BLaER1 treated with 17β-estradiol and CSF1 and Interleukin-3, amounts not matched to agents 10 nM and 100 nM (cell line): ENCODE results near the gene RERE.
A peak's percentile ranks its signal among the peaks of the same experiment; 100 is the strongest.

Experiments used
- H3K27ac ChIP-seq, 11 experiments: shearing (Covaris generic); formaldehyde crosslinking; 2 replicates each; pipeline ENCODE4 v1.8.1; 2022
- H3K27me3 ChIP-seq, 11 experiments: shearing (Covaris generic); formaldehyde crosslinking; 2 replicates each; pipeline ENCODE4 v1.8.1; 2022
- H3K36me3 ChIP-seq, 11 experiments: shearing (Covaris generic); formaldehyde crosslinking; 2 replicates each; pipeline ENCODE4 v1.8.1; 2022
- H3K4me1 ChIP-seq, 10 experiments: shearing (Covaris generic); formaldehyde crosslinking; 2 replicates each; pipeline ENCODE4 v1.8.1; 2022
- H3K4me2 ChIP-seq, 11 experiments: shearing (Covaris generic); formaldehyde crosslinking; 2 replicates each; pipeline ENCODE4 v1.8.1; 2022
- H3K4me3 ChIP-seq, 10 experiments: shearing (Covaris generic); formaldehyde crosslinking; 2 replicates each; pipeline ENCODE4 v1.8.1; 2022
- H3K9ac ChIP-seq, 11 experiments: shearing (Covaris generic); formaldehyde crosslinking; 2 replicates each; pipeline ENCODE4 v1.8.1; 2022
- H3K9me3 ChIP-seq, 11 experiments: shearing (Covaris generic); formaldehyde crosslinking; replicated peaks in 1 of 11; 2 replicates each; pipeline ENCODE4 v1.8.1; 2022
- H4K20me1 ChIP-seq, 11 experiments: shearing (Covaris generic); formaldehyde crosslinking; 2 replicates each; pipeline ENCODE4 v1.8.1; 2022
- Cebpa-rat ChIP-seq, 11 experiments: shearing (Covaris generic); IDR thresholded peaks; 2 replicates each; pipeline ENCODE4 v1.8.1; 2022

Gene RERE

DNA sequence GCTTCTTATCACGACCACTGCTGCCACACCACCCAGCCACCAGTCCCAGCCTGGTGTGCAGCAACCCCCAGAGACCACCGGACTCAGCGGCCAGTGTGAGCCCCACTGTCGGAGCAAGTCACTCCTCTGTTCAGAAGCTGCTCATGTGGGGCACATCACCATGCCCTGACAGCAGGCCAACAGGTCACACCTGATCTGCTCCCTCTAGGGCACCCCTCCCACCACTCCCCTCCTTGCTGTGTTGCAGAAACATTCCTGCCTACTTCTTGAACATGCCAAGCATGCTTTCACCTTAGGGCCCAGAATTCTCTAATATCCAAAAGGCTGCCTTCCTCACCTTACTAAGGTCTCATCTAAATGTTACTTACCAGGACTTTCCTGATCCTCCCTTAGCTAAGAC lies 353.1 kb downstream of the RERE start:
- H3K4me1 ChIP-seq: peaks cover 40 to 52% (median 44%) of the 10 kb centered on the region in 10 experiments
- no peak for TF ChIP-seq Cebpa-rat (IDR thresholded peaks at IDR 0.05)
- H3K4me2 ChIP-seq: peak overlapping the region; percentile 53 to 78 (median 67)
- peak overlapping the region in 4 of 11 experiments; percentile 0 to 70 (median 66); a peak in 3 of 22 replicates for H3K27ac ChIP-seq
- no peaks in the 10 kb centered on the region for H3K9me3 ChIP-seq
- H3K36me3 ChIP-seq: peaks cover 12 to 90% (median 58%) of the 10 kb centered on the region in 11 experiments
- no peaks in the 10 kb centered on the region for H3K27me3 ChIP-seq
- H4K20me1 ChIP-seq: peaks cover 0 to 100% (median 57%) of the 10 kb centered on the region in 11 experiments; a peak in 20 of 22 replicates
- peak overlapping the region in 4 of 11 experiments; percentile 4 to 49 (median 26); a peak in 2 of 22 replicates for H3K9ac ChIP-seq
- no peak overlapping the region for H3K4me3 ChIP-seq

DNA sequence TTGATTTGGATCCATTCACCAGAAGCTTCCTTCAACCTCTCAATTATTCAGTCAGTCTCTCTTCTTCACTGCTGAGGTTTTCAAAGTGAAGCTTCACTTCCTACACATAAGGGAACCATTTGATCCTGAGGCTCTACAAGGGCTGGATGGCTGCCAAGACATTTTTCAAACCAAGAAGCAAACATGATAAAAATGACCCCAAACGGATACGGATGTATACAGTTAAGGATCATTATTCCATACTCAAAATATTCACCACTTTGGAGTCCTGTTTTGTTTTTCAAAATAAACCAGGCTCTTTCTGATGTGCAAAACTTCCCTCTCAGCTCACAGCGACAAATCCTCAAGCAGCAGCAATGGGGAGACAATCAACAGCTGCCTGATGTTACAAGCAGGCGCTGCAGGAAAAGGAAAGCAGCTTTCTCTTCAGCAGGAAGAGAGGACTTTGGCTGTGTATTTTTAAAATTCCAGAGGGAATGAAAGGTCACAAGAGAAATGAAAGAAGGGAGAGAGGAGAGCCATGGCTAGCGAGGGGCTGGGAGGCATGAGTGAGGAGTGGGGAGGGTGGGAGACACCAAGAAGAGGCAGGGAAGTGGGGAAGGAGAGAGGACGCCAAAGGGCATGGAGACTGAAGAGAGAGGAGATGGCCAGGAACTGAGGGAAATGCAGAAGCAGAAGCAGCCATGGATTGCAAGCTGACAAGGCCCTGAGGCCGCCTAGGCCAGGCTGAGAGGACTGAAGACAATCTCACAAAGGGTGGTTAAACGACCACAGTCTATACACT lies 354.1 kb downstream of the RERE start:
- Histone ChIP-seq H3K36me3 (peaks cover 12 to 81% (median 58%) of the 10 kb centered on the region in 11 experiments), H3K9ac (peak overlapping the region; percentile 11 to 64 (median 46); a peak in 18 of 22 replicates), H4K20me1 (peaks cover 7 to 96% (median 61%) of the 10 kb centered on the region in 11 experiments; a peak in 21 of 22 replicates), H3K27ac (peak overlapping the region; percentile 33 to 70 (median 62); a peak in 21 of 22 replicates), H3K9me3 (no peaks in the 10 kb centered on the region), H3K4me1 (peaks cover 44 to 59% (median 50%) of the 10 kb centered on the region in 10 experiments), H3K27me3 (no peaks in the 10 kb centered on the region), H3K4me3 (no peak overlapping the region; a peak in 2 of 20 replicates), H3K4me2 (peak overlapping the region; percentile 53 to 78 (median 67))
- no peak for TF ChIP-seq Cebpa-rat (IDR thresholded peaks at IDR 0.05)

DNA sequence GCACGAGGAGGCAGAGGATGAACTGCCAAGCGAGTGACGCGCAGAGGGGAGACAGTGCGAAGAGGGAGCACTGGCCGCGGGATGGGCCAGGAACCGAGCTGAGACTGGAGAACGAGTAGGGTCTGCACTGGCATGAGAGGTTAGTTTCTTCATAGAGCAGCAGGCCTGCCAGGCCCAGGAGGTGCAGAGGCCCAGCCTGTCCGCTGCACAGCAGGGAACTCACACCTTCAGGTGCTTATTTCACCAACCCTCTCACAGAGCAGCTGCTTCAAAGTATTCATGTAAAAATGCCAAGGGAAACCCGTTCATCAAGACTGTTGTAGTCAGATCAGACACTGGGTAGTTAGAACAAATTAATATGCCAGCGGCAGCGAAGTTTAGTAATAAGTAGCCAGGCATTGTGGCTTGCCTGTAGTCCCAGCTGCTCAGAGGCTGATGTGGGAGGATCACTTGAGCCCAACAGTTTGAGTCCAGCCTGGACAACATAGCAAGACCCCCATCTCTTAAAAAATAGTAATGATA lies 355.0 kb downstream of the RERE start:
- peaks cover 15 to 97% (median 64%) of the 10 kb centered on the region in 11 experiments; a peak in 21 of 22 replicates for H4K20me1 ChIP-seq
- no peak for TF ChIP-seq Cebpa-rat (IDR thresholded peaks at IDR 0.05)
- H3K4me1 ChIP-seq: peaks cover 53 to 67% (median 59%) of the 10 kb centered on the region in 10 experiments
- H3K27ac ChIP-seq: peak overlapping the region in 1 of 11 experiments; percentile 67; a peak in 1 of 22 replicates
- no peak overlapping the region for H3K4me3 ChIP-seq
- H3K27me3 ChIP-seq: no peaks in the 10 kb centered on the region
- H3K4me2 ChIP-seq: peak overlapping the region in 8 of 11 experiments; percentile 53 to 78 (median 67); a peak in 13 of 22 replicates
- no peaks in the 10 kb centered on the region for H3K9me3 ChIP-seq
- no peak overlapping the region for H3K9ac ChIP-seq
- H3K36me3 ChIP-seq: peaks cover 12 to 79% (median 58%) of the 10 kb centered on the region in 11 experiments

DNA sequence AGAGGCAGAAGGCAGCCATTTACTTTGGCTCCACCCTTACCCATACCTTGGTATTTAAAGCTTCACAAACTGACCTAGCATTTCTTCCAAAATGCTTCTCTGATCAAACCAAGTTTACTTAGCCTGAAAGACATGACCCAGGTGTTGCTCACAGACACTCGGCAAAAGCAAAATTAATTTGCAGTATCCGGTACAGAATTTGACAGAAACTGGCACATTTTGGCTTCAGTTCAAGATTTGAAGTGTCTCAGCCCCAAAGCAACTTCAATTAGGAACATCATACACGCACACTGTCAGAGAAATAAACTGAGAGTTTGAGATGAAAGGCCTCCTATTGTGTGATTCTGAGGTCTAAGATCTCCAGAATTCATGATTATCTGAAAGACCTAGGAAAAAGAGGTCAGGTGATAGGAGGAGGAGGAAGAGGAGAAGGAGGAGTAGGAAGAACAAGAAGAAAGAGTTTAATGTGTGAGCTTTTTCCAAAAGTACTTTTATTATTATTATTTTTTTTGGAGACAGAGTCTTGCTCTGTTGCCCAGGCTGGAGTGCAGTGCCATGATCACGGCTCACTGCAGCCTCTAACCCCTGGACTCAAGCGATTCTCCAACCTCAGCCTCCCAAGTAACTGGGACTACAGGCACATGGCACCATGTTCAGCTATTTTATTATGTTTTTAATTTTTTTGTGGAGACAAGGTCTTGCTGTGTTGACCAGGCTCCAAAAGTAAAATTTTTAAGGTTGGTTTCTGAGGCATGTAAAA lies 355.9 kb downstream of the RERE start:
- H3K9ac ChIP-seq: no peak overlapping the region
- H3K36me3 ChIP-seq: peaks cover 12 to 82% (median 60%) of the 10 kb centered on the region in 11 experiments
- no peak overlapping the region for H3K27ac ChIP-seq
- H3K9me3 ChIP-seq: no peaks in the 10 kb centered on the region
- H3K4me2 ChIP-seq: no peak overlapping the region
- H4K20me1 ChIP-seq: peaks cover 23 to 97% (median 68%) of the 10 kb centered on the region in 11 experiments; a peak in 21 of 22 replicates
- no peak overlapping the region for H3K4me3 ChIP-seq
- peaks cover 57 to 67% (median 60%) of the 10 kb centered on the region in 10 experiments for H3K4me1 ChIP-seq
- TF ChIP-seq Cebpa-rat (IDR thresholded peaks at IDR 0.05): no peak
- H3K27me3 ChIP-seq: no peaks in the 10 kb centered on the region

DNA sequence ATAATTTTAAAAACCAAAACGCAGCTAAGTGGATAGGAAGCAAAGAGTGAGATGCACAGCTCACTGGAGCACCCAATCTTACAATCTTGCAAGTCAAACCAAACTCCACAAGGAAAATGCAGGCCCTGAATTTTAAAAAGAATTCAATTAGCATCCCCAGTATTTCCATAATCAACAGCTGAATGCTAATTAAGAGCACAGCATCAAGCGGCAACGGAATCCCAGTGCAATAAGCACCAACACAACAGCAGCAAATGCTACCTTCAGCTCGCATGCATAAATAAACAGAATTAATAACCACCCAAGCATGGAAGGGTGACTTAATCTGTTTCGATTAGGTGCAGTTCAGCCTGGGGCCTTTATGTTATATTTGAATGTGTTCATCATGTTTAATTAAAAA lies 356.7 kb downstream of the RERE start:
- H3K9ac ChIP-seq: no peak overlapping the region
- H3K4me3 ChIP-seq: no peak overlapping the region
- no peak overlapping the region for H3K4me2 ChIP-seq
- TF ChIP-seq Cebpa-rat (IDR thresholded peaks at IDR 0.05): no peak
- peaks cover 50 to 63% (median 54%) of the 10 kb centered on the region in 10 experiments for H3K4me1 ChIP-seq
- H3K36me3 ChIP-seq: peaks cover 9 to 83% (median 61%) of the 10 kb centered on the region in 11 experiments
- no peaks in the 10 kb centered on the region for H3K27me3 ChIP-seq
- no peaks in the 10 kb centered on the region for H3K9me3 ChIP-seq
- H3K27ac ChIP-seq: no peak overlapping the region
- H4K20me1 ChIP-seq: peaks cover 23 to 97% (median 68%) of the 10 kb centered on the region in 11 experiments; a peak in 21 of 22 replicates

DNA sequence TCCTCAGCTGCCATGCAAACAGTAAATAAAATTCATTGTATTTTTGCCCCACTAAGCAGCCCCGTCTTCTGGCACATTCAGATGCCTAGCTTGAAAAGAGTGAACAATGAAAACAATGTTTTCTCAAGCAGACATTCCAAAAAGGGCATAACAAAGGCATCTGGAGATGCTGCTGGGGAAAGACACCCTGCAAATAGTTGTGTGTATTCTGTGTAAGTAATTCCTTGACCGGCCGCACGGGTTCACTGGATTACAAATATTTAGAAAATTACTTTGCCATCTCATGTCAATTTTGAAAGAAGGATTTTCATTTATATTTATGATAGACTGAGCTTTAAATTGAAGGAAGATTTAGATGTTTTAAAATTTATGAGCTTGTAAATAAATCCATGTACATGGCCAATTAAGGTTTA lies 357.3 kb downstream of the RERE start:
- Histone ChIP-seq H3K27me3 (no peaks in the 10 kb centered on the region), H3K27ac (no peak overlapping the region), H3K9ac (no peak overlapping the region), H3K4me3 (no peak overlapping the region), H3K4me1 (peaks cover 43 to 57% (median 47%) of the 10 kb centered on the region in 10 experiments), H3K36me3 (peaks cover 12 to 83% (median 61%) of the 10 kb centered on the region in 11 experiments), H3K9me3 (no peaks in the 10 kb centered on the region), H3K4me2 (no peak overlapping the region), H4K20me1 (peaks cover 23 to 97% (median 64%) of the 10 kb centered on the region in 11 experiments; a peak in 21 of 22 replicates)
- no peak for TF ChIP-seq Cebpa-rat (IDR thresholded peaks at IDR 0.05)

DNA sequence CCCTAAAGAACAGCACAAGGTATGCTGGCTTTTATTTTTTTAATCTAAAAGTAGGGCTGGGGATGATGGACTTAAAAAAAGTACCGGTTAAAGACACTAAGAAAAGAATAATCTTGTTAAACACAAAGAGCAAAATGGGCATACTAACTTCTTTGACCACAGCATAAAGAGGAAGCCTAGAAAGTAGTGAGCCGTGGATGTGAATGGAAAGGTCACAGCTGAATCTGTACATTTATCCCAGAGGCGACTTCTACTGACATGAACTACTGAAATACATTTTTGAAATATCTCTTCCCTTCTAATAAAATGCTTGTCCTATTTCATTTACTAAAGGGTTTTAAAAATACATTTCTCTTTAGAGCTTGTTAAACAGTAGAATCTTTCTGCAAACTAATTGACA lies 358.8 kb downstream of the RERE start:
- Histone ChIP-seq H3K27me3 (no peaks in the 10 kb centered on the region), H4K20me1 (peaks cover 17 to 95% (median 53%) of the 10 kb centered on the region in 11 experiments; a peak in 21 of 22 replicates), H3K4me3 (no peak overlapping the region), H3K9me3 (no peaks in the 10 kb centered on the region), H3K27ac (no peak overlapping the region), H3K36me3 (peaks cover 16 to 87% (median 65%) of the 10 kb centered on the region in 11 experiments), H3K4me2 (peak overlapping the region in 9 of 11 experiments; percentile 9 to 64 (median 30); a peak in 11 of 22 replicates), H3K4me1 (peaks cover 28 to 42% (median 32%) of the 10 kb centered on the region in 10 experiments), H3K9ac (no peak overlapping the region)
- TF ChIP-seq Cebpa-rat (IDR thresholded peaks at IDR 0.05): no peak

DNA sequence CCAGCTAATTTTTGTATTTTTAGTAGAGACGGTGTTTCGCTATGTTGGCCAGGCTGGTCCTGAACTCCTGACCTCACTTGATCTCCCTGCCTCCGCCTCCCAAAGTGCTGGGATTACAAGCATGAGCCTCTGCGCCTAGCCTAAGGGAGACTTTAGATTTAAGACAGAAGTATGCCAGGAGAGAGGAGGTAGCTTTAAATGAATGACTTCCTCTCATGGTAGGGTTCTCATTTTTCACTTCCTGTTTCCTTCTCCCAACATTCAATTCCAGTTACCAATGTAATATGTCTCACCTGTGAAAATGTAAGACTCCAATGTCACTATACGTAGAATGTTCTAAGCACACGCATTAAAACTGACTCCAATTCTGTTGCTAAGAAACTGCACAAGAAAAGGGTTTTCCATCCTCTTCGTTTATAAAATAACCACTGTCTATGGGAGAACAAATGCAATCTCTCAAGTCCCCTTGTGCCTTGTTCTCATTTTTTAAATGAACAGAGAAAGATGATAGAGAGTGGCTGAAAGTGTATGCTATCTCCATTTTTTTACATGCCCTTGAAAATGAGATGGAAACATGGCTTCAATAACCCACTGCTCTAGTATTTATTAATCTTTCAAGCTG lies 359.6 kb downstream of the RERE start:
- Histone ChIP-seq H3K4me2 (peak overlapping the region; percentile 9 to 64 (median 30); a peak in 17 of 22 replicates), H3K36me3 (peaks cover 16 to 92% (median 71%) of the 10 kb centered on the region in 11 experiments), H3K9me3 (no peaks in the 10 kb centered on the region), H3K9ac (no peak overlapping the region), H3K4me3 (no peak overlapping the region), H3K4me1 (peaks cover 21 to 34% (median 24%) of the 10 kb centered on the region in 10 experiments), H3K27ac (no peak overlapping the region), H4K20me1 (peaks cover 9 to 94% (median 48%) of the 10 kb centered on the region in 11 experiments; a peak in 20 of 22 replicates), H3K27me3 (no peaks in the 10 kb centered on the region)
- TF ChIP-seq Cebpa-rat (IDR thresholded peaks at IDR 0.05): no peak
